ENCODE results near the gene SERINC3. TPM values are rescaled to one million over a fixed set of nuclear protein-coding genes. Genes with fewer than 3 reads are reported as not detected.

The SERINC3 gene
- total and polyA plus RNA-seq, 4 donors, result 54.9 to 95.5 (median 90.0) TPM

DNA sequence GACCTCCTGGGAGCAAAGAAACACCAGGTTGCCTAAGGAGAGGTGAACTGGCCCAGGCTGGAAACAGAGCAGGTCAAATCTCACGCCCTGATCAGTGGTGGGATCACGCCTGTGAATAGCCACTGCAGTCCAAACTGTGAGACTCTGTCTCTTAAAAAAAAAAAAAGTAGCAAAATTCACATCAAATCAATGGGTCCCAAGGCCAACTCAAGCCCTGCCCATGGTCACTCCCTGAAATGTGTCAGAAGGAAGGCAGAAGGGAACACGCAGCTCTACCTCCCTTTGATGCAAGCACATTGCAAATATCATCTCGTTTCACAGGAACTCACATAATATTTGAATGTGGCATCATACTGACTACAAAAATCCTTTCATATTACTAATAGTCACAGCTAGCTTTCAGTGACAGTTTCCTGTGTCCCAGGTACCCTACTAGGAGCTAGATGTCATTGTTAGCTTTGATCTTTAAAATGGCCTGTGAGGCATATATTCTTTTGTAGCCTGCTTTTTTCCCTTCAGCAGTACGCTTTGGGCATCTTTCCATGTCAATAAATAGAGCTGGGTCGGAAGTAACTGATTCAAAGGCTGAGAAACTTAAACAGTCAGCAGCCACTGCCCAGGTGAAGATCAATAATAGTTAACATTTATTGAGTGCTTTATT is 60.6 kb downstream of the SERINC3 start:
- no peaks in the 10 kb centered on the region for H3K4me1 ChIP-seq (ENCODE audit: control insufficient read depth, insufficient read depth, low read length)
- no peak overlapping the region for H3K27ac ChIP-seq (ENCODE audit: low read depth, low read length)
- H3K27me3 ChIP-seq (ENCODE audit: control insufficient read depth, insufficient read depth, low read length), result peaks cover 3% of the 10 kb centered on the region
- no peaks in the 10 kb centered on the region for H3K36me3 ChIP-seq (ENCODE audit: control insufficient read depth, insufficient read depth, low read length)
- no peaks in the 10 kb centered on the region for H3K9me3 ChIP-seq (ENCODE audit: control insufficient read depth, insufficient read depth, low read length)
- peak in 1 of 6 donors; percentile 8 for DNase-seq (ENCODE audit: low read depth in 4 of 6, low spot score in 6 of 6)
- H3K4me3 ChIP-seq (ENCODE audit: low read depth, low read length), result no peak overlapping the region
- WGBS (ENCODE audit: insufficient coverage), result 75% methylated on average over 4 of the region's 6 CpGs

DNA sequence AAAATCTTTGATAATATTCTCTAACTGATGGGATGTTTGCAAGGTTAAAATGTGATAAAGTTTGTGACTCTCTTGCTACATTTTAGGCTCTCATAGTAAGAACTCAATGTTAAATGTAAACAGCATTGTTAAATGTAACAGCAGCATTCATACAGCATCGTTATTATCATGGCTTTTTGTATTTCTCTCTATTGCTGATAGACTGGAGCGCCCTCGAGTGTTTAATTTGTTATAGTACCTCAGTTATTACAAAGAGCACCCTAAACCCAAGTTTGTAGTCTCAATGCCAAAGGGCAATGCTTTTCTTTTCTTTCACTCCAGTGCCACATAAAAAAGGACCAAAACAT is 61.1 kb downstream of the SERINC3 start:
- H3K4me3 ChIP-seq (ENCODE audit: low read depth, low read length), result no peak overlapping the region
- H3K27ac ChIP-seq (ENCODE audit: low read depth, low read length), result no peak overlapping the region
- H3K4me1 ChIP-seq (ENCODE audit: control insufficient read depth, insufficient read depth, low read length), result no peaks in the 10 kb centered on the region
- H3K36me3 ChIP-seq (ENCODE audit: control insufficient read depth, insufficient read depth, low read length), result no peaks in the 10 kb centered on the region
- WGBS (ENCODE audit: insufficient coverage), result no CpG with 5 or more reads among the region's 3 CpGs
- peaks cover 2% of the 10 kb centered on the region for H3K27me3 ChIP-seq (ENCODE audit: control insufficient read depth, insufficient read depth, low read length)
- DNase-seq (ENCODE audit: low read depth in 4 of 6, low spot score in 6 of 6), result peak in 4 of 6 donors; percentile 5 to 75 (median 25)
- H3K9me3 ChIP-seq (ENCODE audit: control insufficient read depth, insufficient read depth, low read length), result no peaks in the 10 kb centered on the region

DNA sequence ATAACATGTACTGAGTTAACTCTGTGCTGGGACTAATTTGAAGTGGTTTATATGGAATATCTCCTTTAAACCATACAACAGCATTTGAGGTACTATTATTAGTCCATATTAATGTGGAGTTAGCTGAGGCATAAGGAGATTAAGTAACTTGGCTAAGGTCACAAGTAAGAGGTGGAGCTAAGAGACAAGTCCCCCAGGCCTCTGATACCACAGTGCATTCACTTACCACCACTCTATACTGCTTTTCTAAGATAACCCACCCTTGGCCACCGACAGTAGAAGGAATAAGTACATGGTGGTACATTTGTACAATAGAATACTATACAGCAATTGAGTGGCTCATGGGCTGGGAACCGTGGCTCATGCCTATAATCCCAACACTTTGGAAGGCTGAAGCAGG is 62.6 kb downstream of the SERINC3 start:
- Histone ChIP-seq H3K27me3 (ENCODE audit: control insufficient read depth, insufficient read depth, low read length) (no peaks in the 10 kb centered on the region), H3K4me1 (ENCODE audit: control insufficient read depth, insufficient read depth, low read length) (no peaks in the 10 kb centered on the region), H3K27ac (ENCODE audit: low read depth, low read length) (no peak overlapping the region), H3K9me3 (ENCODE audit: control insufficient read depth, insufficient read depth, low read length) (no peaks in the 10 kb centered on the region), H3K36me3 (ENCODE audit: control insufficient read depth, insufficient read depth, low read length) (no peaks in the 10 kb centered on the region), H3K4me3 (ENCODE audit: low read depth, low read length) (no peak overlapping the region)
- no CpG with 5 or more reads among the region's 2 CpGs for WGBS (ENCODE audit: insufficient coverage)
- no peak for DNase-seq (ENCODE audit: low read depth in 4 of 6, low spot score in 6 of 6)

DNA sequence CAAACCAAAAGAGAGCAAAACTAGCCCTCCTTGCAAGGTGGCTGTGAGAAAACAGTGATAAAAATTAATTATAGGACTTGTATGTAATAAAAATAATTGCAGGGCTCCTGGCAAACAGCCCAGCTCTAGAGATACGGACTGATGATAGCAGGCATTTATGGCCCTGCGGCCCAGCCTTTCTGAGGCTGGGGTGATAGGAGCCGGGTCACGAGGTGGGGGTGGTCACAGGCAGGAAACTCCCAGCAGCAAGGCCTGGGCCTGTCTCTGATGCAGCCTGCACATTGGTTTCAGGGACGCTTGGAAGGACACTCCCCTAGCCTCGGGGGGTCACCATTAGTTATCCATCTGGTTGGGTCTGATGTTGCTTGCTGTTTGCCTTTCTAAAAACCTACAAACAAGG is 64.9 kb downstream of the SERINC3 start:
- H3K36me3 ChIP-seq (ENCODE audit: control insufficient read depth, insufficient read depth, low read length), result no peaks in the 10 kb centered on the region
- no peaks in the 10 kb centered on the region for H3K9me3 ChIP-seq (ENCODE audit: control insufficient read depth, insufficient read depth, low read length)
- H3K27me3 ChIP-seq (ENCODE audit: control insufficient read depth, insufficient read depth, low read length), result no peaks in the 10 kb centered on the region
- WGBS (ENCODE audit: insufficient coverage), result 54% methylated on average over 6 of the region's 6 CpGs
- H3K4me3 ChIP-seq (ENCODE audit: low read depth, low read length), result no peak overlapping the region
- H3K27ac ChIP-seq (ENCODE audit: low read depth, low read length), result no peak overlapping the region
- H3K4me1 ChIP-seq (ENCODE audit: control insufficient read depth, insufficient read depth, low read length), result no peaks in the 10 kb centered on the region
- no peak for DNase-seq (ENCODE audit: low read depth in 4 of 6, low spot score in 6 of 6)

DNA sequence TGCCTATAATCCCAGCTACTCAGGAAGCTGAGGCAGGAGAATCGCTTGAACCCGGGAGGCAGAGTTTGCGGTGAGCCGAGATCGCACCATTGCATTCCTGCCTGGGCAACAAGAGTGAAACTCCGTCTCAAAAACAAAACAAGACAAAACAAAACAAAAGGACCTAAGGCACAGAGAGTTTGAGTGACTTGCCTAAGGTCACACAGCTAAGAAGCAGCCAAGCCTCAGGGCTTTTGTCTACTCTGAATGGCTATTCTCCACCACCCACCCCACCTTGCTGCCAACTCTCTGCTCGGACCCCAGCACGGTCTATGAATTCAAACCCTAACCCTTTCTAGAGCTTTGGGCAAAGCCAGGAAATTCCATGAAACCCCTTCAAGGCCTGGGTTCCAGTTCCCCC is 65.3 kb downstream of the SERINC3 start:
- no peak overlapping the region for H3K27ac ChIP-seq (ENCODE audit: low read depth, low read length)
- WGBS (ENCODE audit: insufficient coverage), result 83% methylated on average over 5 of the region's 8 CpGs
- H3K4me1 ChIP-seq (ENCODE audit: control insufficient read depth, insufficient read depth, low read length), result no peaks in the 10 kb centered on the region
- H3K27me3 ChIP-seq (ENCODE audit: control insufficient read depth, insufficient read depth, low read length), result no peaks in the 10 kb centered on the region
- no peaks in the 10 kb centered on the region for H3K36me3 ChIP-seq (ENCODE audit: control insufficient read depth, insufficient read depth, low read length)
- no peaks in the 10 kb centered on the region for H3K9me3 ChIP-seq (ENCODE audit: control insufficient read depth, insufficient read depth, low read length)
- no peak for DNase-seq (ENCODE audit: low read depth in 4 of 6, low spot score in 6 of 6)
- no peak overlapping the region for H3K4me3 ChIP-seq (ENCODE audit: low read depth, low read length)

DNA sequence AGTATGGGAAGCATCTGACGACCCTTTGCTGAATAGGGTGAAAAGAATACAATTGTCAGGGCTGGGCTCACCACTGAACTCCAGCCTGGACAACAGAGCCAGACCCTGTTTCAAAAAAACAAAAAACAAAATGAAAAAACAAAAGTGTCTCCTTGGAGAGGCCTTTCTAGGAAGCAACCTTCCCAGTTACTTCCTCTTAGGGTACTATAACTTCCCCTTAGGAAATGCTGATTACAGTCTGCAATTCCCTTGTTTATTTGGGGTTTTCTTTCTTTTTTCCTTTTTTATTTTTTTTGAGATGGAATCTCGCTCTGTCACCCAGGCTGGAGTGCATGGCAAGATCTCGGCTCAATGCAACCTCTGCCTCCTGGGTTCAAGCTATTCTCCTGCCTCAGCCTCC is 66.7 kb downstream of the SERINC3 start:
- no peaks in the 10 kb centered on the region for H3K9me3 ChIP-seq (ENCODE audit: control insufficient read depth, insufficient read depth, low read length)
- 20% methylated on average over 1 of the region's 3 CpGs for WGBS (ENCODE audit: insufficient coverage)

DNA sequence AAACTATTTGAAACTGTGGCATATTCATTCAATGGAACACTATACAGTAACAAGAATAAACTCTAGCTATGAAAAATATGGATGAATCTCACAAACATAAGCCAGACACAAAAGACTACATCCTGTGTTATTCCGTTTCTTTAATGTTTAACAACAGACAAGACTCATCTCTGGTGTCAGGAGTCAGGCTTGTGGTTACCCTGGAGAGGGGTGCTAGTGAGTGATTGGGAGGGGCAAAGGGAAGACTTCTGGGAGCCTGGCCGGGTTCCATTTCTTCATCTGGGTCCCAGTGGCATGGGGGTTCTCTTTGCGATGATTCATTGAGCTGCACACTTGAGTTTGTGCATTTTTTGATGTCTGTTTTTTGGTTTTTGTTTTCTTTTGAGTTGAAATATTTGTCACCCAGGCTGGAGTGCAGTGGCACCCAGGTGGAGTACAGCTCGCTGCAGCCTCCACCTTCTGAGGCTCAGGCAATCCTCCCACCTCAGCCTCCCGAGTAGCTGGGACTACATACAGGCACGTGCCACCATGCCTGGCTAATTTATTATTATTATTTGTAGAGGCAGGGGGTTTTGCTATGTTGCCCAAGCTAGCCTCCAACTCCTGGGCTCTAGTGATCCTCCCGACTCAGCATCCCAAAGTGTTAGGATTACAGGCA is 67.4 kb downstream of the SERINC3 start:
- no peaks in the 10 kb centered on the region for H3K27me3 ChIP-seq (ENCODE audit: control insufficient read depth, insufficient read depth, low read length)
- H3K27ac ChIP-seq (ENCODE audit: low read depth, low read length), result no peak overlapping the region
- no peaks in the 10 kb centered on the region for H3K9me3 ChIP-seq (ENCODE audit: control insufficient read depth, insufficient read depth, low read length)
- no peak overlapping the region for H3K4me3 ChIP-seq (ENCODE audit: low read depth, low read length)
- no peaks in the 10 kb centered on the region for H3K36me3 ChIP-seq (ENCODE audit: control insufficient read depth, insufficient read depth, low read length)
- H3K4me1 ChIP-seq (ENCODE audit: control insufficient read depth, insufficient read depth, low read length), result no peaks in the 10 kb centered on the region
- WGBS (ENCODE audit: insufficient coverage), result 92% methylated on average over 1 of the region's 7 CpGs
- DNase-seq (ENCODE audit: low read depth in 4 of 6, low spot score in 6 of 6), result no peak

More for the DNA sequence above, 66.7 kb downstream of the SERINC3 start:
- H3K27me3 ChIP-seq (ENCODE audit: control insufficient read depth, insufficient read depth, low read length), result no peaks in the 10 kb centered on the region
- H3K4me1 ChIP-seq (ENCODE audit: control insufficient read depth, insufficient read depth, low read length), result no peaks in the 10 kb centered on the region
- no peak overlapping the region for H3K4me3 ChIP-seq (ENCODE audit: low read depth, low read length)
- H3K36me3 ChIP-seq (ENCODE audit: control insufficient read depth, insufficient read depth, low read length), result no peaks in the 10 kb centered on the region
- no peak for DNase-seq (ENCODE audit: low read depth in 4 of 6, low spot score in 6 of 6)
- no peak overlapping the region for H3K27ac ChIP-seq (ENCODE audit: low read depth, low read length)

DNA sequence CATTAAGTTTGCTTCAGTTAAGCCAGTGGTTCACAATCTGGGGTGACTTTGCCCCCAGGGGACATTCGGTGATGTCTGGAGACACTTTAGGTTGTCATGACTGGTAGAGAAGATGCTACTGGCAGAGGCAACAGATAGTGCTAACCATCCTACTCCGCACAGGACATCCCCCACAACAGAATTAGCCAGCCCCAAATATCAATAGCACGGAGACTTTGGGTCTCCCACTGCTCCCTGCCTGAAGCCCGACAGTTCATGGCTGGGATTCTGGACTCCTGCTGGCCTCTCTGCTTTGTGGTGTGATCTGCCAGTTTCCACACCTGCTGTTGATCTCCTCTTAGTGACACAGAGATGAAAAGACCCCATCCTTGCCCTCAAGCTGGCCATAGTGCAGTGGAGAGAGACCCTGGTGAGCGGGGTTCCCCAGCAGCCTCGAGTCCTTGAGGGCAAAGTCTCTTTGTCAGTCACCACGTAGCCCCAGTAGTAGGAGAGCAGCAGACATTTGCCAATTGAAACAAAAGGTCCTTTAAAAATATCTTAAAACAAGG is 70.9 kb downstream of the SERINC3 start:
- no peak overlapping the region for H3K4me3 ChIP-seq (ENCODE audit: low read depth, low read length)
- H3K27ac ChIP-seq (ENCODE audit: low read depth, low read length), result no peak overlapping the region
- no peaks in the 10 kb centered on the region for H3K36me3 ChIP-seq (ENCODE audit: control insufficient read depth, insufficient read depth, low read length)
- no peaks in the 10 kb centered on the region for H3K9me3 ChIP-seq (ENCODE audit: control insufficient read depth, insufficient read depth, low read length)
- H3K4me1 ChIP-seq (ENCODE audit: control insufficient read depth, insufficient read depth, low read length), result no peaks in the 10 kb centered on the region
- 46% methylated on average over 4 of the region's 7 CpGs for WGBS (ENCODE audit: insufficient coverage)
- H3K27me3 ChIP-seq (ENCODE audit: control insufficient read depth, insufficient read depth, low read length), result no peaks in the 10 kb centered on the region
- DNase-seq (ENCODE audit: low read depth in 4 of 6, low spot score in 6 of 6), result no peak

DNA sequence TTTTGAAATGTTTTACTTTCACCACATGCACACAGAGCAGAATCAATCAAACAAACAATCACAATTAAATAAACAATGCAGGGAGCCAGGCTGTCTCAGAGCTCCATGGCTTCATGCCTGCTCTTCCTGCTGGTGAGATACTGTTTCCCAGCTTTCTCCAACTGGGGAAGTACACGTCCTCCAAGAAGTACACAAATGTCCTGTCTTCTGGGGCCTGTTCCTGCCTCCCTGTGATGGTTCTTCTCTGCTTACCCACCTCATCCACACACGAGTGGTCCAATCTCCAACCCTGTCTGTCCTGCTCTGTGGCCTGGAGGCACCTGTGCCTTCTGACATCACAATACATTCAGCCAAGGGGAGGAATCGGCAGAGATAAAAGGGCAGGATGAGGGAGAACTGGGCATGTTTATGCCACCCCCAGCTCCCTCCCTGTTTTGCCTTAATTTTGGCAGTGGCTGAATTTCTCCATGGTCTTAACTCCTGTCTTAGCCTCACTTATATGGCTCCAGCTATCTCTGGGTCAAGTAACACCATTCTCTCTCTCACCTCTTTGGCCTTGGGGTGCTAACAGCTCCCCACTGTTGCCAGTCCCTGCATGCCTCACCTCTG is 71.5 kb downstream of the SERINC3 start:
- 19% methylated on average over 1 of the region's 3 CpGs for WGBS (ENCODE audit: insufficient coverage)
- no peaks in the 10 kb centered on the region for H3K27me3 ChIP-seq (ENCODE audit: control insufficient read depth, insufficient read depth, low read length)
- H3K9me3 ChIP-seq (ENCODE audit: control insufficient read depth, insufficient read depth, low read length), result no peaks in the 10 kb centered on the region
- H3K36me3 ChIP-seq (ENCODE audit: control insufficient read depth, insufficient read depth, low read length), result no peaks in the 10 kb centered on the region
- H3K4me1 ChIP-seq (ENCODE audit: control insufficient read depth, insufficient read depth, low read length), result no peaks in the 10 kb centered on the region
- no peak overlapping the region for H3K4me3 ChIP-seq (ENCODE audit: low read depth, low read length)
- no peak overlapping the region for H3K27ac ChIP-seq (ENCODE audit: low read depth, low read length)
- no peak for DNase-seq (ENCODE audit: low read depth in 4 of 6, low spot score in 6 of 6)
